ENCODE measurements around the gene CALR. TPM values are rescaled to one million over a fixed set of nuclear protein-coding genes. Genes with fewer than 3 reads are reported as not detected.

CALR gene
- polyA plus RNA-seq, 1 of the 3 experiments (the other 2 are of a cell fraction): 1,334 TPM

DNA sequence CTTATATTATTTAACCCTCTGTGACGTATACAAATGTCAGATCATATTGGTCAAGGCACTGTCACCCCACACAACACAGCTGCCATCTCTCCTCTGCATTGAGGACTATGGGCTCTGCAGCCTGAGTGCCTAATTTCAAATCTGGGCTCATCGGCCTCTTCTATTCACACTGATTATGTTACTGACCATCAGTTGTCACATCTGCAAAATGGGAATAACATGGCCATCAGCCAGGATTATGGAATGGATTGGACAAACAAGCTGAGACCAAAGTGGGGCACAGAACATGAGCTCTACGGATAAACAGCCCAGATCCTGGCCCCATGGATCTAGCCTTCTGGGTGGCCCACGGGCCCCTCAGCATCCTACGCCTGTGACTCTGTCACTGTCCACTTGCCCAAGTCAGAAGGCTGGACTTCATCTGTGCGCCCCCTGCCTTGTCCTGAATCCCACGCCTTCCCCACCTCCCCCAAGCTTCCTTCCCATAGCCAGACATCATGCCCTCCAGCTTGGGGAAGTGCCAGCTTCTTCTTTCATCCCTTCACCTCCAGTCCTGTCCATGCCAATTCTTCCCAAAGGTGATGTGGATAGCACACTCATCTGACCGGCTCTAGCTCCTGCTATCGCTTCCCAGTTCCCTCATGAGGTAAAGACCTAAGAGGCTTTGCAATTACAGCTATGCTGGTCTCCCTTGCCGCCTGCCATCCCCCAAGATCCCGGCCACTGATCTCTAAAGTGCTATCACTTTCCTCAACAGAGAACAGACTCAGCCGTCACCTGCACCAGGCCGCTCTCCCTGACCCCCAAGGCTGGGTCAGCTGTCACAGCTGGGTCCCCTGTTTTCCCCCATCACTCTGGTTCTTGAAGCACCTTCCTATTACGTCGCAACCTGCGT is 5.8 kb upstream of the CALR start:
- no peak for TF ChIP-seq TEAD4 (IDR thresholded peaks at IDR 0.05; ENCODE audit: borderline replicate concordance, insufficient read depth)
- no peak for TF ChIP-seq JUND (IDR thresholded peaks at IDR 0.05)
- no peak for TF ChIP-seq RAD21 (IDR thresholded peaks at IDR 0.05; ENCODE audit: low read length)
- TF ChIP-seq, protein P1, sequence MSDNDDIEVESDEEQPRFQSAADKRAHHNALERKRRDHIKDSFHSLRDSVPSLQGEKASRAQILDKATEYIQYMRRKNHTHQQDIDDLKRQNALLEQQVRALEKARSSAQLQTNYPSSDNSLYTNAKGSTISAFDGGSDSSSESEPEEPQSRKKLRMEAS (IDR thresholded peaks at IDR 0.05; ENCODE audit: low read depth): no peak
- no peak for TF ChIP-seq POLR2AphosphoS5 (IDR thresholded peaks at IDR 0.05; ENCODE audit: low read depth, low read length)
- TF ChIP-seq YY1 (IDR thresholded peaks at IDR 0.05; ENCODE audit: low read depth): no peak
- TF ChIP-seq EZH2phosphoT487 (IDR thresholded peaks at IDR 0.05; ENCODE audit: borderline replicate concordance, low read depth): no peak
- TF ChIP-seq ELF1 (IDR thresholded peaks at IDR 0.05): no peak
- TF ChIP-seq SIN3A (IDR thresholded peaks at IDR 0.05; ENCODE audit: borderline replicate concordance, low read depth, low read length): no peak
- TF ChIP-seq TAF1 (IDR thresholded peaks at IDR 0.05; ENCODE audit: borderline replicate concordance, low read depth, low read length): no peak

DNA sequence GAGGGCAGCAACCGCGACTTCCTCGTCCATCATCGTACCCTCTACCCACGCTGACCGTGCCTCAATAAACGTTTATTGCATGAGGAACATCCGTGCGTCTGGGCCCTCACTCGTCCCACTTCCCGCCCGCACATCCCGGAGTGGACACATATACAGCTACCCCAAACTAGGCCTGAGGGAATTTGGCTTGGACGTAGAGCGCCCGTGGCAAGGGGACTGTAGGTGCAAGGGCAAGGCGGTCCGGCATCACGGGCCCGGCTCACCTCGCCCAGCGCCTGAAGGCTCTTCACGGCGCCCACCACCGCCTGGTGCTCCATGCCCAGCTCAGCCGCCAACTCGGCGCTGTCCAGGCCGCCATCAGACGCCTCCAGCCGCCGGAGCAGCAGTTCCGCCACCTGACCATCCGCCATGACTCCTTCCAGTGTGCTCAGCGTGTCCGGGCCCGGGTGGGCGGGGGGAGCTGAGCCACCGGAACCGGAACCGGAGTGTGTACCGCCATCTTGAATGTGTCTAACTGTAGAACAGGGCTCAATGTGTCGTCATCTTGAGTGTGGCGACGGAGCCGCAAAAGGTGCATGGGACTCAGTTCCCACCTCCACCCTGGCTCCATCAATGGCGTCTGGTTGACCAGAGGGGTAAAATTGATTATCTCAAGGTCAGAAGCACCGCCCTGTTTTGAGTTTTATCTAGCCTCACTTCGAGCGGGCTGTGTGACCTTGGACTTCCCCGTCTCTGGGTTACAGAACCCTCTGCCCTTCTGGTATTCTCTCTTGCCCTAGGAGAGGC is 4.9 kb upstream of the CALR start, which contains the start of gene FARSA:
FARSA (minus strand) TSS at position 425 of the 786 bp plus-strand sequence; CDS start at position 410, 15 bp downstream.
- H4K20me1 ChIP-seq (ENCODE audit: insufficient read depth): 0 out of 2 replicates have a peak, but pooled peaks cover 4% of the 10 kb centered on the region
- H3K4me2 ChIP-seq: peak within 1 kb of the TSS; percentile 95
- WGBS (ENCODE audit: low lambda C conversion rate): 7% methylated on average over 22 of the region's 51 CpGs
- POLR2A ChIA-PET: interaction anchor here (0.6 to 2.3 kb wide), 13 partner anchors 8 to 198 kb away, joined by 3 to 15 read pairs (median 3); partner anchors contain the start of genes GCDH, NACC1 and SYCE2
- peak within 1 kb of the TSS; percentile 84 to 86 for H3K4me3 ChIP-seq (ENCODE audit: low read depth in 2 of 2, low read length in 1 of 2)
- peaks cover 7% of the 10 kb centered on the region for H3F3A ChIP-seq (replicated peaks; ENCODE audit: insufficient read depth)
- CTCF ChIA-PET: interaction anchor here (0.9 to 2.5 kb wide), 6 partner anchors 12 to 160 kb away, joined by 3 to 10 read pairs (median 7); no protein-coding TSS in a partner anchor
- no peaks in the 10 kb centered on the region for H3K9me2 ChIP-seq
- H3K79me2 ChIP-seq (ENCODE audit: insufficient read depth): peaks cover 41% of the 10 kb centered on the region
- H2AFZ ChIP-seq (ENCODE audit: low read depth): peak within 1 kb of the TSS; percentile 95
- no peaks in the 10 kb centered on the region for H3K9me3 ChIP-seq
- H3K27ac ChIP-seq (ENCODE audit: low read depth in 2 of 2, low read length in 1 of 2): peak within 1 kb of the TSS; percentile 47 to 81; a peak in 3 of 4 replicates
- DNase-seq: peak; percentile 92
- H3K36me3 ChIP-seq (replicated peaks in 1 of 2; ENCODE audit: control insufficient read depth in 1 of 2, insufficient read depth in 2 of 2, low read length in 1 of 2): peaks cover 4 to 21% of the 10 kb centered on the region in 2 experiments
- no peaks in the 10 kb centered on the region for H3K27me3 ChIP-seq (ENCODE audit: insufficient read depth)
- H3K9ac ChIP-seq: peak within 1 kb of the TSS; percentile 82
- H3K4me1 ChIP-seq (ENCODE audit: control insufficient read depth in 1 of 2, insufficient read depth in 2 of 2, low read depth in 1 of 2, low read length in 1 of 2): peaks cover 6 to 15% of the 10 kb centered on the region in 2 experiments; a peak in 2 of 4 replicates
- TF ChIP-seq SMC3 (IDR thresholded peaks at IDR 0.05; ENCODE audit: low read depth, low read length): no peak
- no peak for TF ChIP-seq GATA2 (CRISPR knock-in tag; IDR thresholded peaks at IDR 0.05)
- peak; percentile 93 for TF ChIP-seq MXI1 (IDR thresholded peaks at IDR 0.05; ENCODE audit: low read depth, low read length)
- TF ChIP-seq, protein P2, sequence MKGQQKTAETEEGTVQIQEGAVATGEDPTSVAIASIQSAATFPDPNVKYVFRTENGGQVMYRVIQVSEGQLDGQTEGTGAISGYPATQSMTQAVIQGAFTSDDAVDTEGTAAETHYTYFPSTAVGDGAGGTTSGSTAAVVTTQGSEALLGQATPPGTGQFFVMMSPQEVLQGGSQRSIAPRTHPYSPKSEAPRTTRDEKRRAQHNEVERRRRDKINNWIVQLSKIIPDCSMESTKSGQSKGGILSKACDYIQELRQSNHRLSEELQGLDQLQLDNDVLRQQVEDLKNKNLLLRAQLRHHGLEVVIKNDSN (IDR thresholded peaks at IDR 0.05; ENCODE audit: borderline replicate concordance, low read depth): peak; percentile 68; the same call in 1 of the 2 replicates
- TF ChIP-seq, protein P3, sequence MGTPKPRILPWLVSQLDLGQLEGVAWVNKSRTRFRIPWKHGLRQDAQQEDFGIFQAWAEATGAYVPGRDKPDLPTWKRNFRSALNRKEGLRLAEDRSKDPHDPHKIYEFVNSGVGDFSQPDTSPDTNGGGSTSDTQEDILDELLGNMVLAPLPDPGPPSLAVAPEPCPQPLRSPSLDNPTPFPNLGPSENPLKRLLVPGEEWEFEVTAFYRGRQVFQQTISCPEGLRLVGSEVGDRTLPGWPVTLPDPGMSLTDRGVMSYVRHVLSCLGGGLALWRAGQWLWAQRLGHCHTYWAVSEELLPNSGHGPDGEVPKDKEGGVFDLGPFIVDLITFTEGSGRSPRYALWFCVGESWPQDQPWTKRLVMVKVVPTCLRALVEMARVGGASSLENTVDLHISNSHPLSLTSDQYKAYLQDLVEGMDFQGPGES (IDR thresholded peaks at IDR 0.05; ENCODE audit: low read depth, low read length): no peak
- TF ChIP-seq ELF1 (IDR thresholded peaks at IDR 0.05): peak; percentile 66
- TF ChIP-seq NRF1 (IDR thresholded peaks at IDR 0.05; ENCODE audit: low read depth, low read length): no peak
- TF ChIP-seq RCOR1 (IDR thresholded peaks at IDR 0.05; ENCODE audit: low read length): no peak
- TF ChIP-seq, protein P4, sequence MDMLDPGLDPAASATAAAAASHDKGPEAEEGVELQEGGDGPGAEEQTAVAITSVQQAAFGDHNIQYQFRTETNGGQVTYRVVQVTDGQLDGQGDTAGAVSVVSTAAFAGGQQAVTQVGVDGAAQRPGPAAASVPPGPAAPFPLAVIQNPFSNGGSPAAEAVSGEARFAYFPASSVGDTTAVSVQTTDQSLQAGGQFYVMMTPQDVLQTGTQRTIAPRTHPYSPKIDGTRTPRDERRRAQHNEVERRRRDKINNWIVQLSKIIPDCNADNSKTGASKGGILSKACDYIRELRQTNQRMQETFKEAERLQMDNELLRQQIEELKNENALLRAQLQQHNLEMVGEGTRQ (IDR thresholded peaks at IDR 0.05; ENCODE audit: borderline replicate concordance, low read depth, low read length): no peak

More for the DNA sequence above, 5.8 kb upstream of the CALR start:
- peak overlapping the region; percentile 47 to 81; a peak in 3 of 4 replicates for H3K27ac ChIP-seq (ENCODE audit: low read depth in 2 of 2, low read length in 1 of 2)
- peaks cover 40% of the 10 kb centered on the region for H3K79me2 ChIP-seq (ENCODE audit: insufficient read depth)
- H3K36me3 ChIP-seq (replicated peaks in 1 of 2; ENCODE audit: control insufficient read depth in 1 of 2, insufficient read depth in 2 of 2, low read length in 1 of 2): peaks cover 4 to 26% of the 10 kb centered on the region in 2 experiments
- no peaks in the 10 kb centered on the region for H3K27me3 ChIP-seq (ENCODE audit: insufficient read depth)
- H4K20me1 ChIP-seq (ENCODE audit: insufficient read depth): 0 out of 2 replicates have a peak, but pooled peaks cover 4% of the 10 kb centered on the region
- H3K4me3 ChIP-seq (ENCODE audit: low read depth in 2 of 2, low read length in 1 of 2): peak overlapping the region; percentile 84 to 86
- no peaks in the 10 kb centered on the region for H3K9me3 ChIP-seq
- POLR2A ChIA-PET: interaction anchor here (0.5 to 2.3 kb wide), 15 partner anchors 9 to 197 kb away, joined by 3 to 15 read pairs (median 3); partner anchors contain the start of genes GCDH, NACC1 and SYCE2
- H3K4me2 ChIP-seq: peak overlapping the region; percentile 95
- peak overlapping the region; percentile 82 for H3K9ac ChIP-seq
- H3K9me2 ChIP-seq: no peaks in the 10 kb centered on the region
- CTCF ChIA-PET: interaction anchor here (0.8 to 2.5 kb wide), 9 partner anchors 9 to 161 kb away, joined by 3 to 10 read pairs (median 7); partner anchors contain the start of gene SYCE2
- 0 out of 2 replicates have a peak overlapping the region, but pooled peaks have one; percentile 30 for H2AFZ ChIP-seq (ENCODE audit: low read depth)
- H3F3A ChIP-seq (replicated peaks; ENCODE audit: insufficient read depth): peaks cover 7% of the 10 kb centered on the region
- 25% methylated on average over 16 of the region's 16 CpGs for WGBS (ENCODE audit: low lambda C conversion rate)
- peak; percentile 56 for DNase-seq
- H3K4me1 ChIP-seq (ENCODE audit: control insufficient read depth in 1 of 2, insufficient read depth in 2 of 2, low read depth in 1 of 2, low read length in 1 of 2): peaks cover 5 to 12% of the 10 kb centered on the region in 2 experiments; a peak in 2 of 4 replicates

Data from SK-N-SH (cell line).